Endothelial cell of umbilical vein (primary cell): Measurements from ENCODE around the gene TEX101. TPM values are rescaled to one million over a fixed set of nuclear protein-coding genes. Genes with fewer than 3 reads are reported as not detected.
"Not testable (repeated sequence)": the region's sequence is repeated elsewhere in the genome, so short reads cannot be mapped to it uniquely, and the experiment has no call there.

ENCODE experiments used
- BruUV-seq: library from RNA; stranded (reverse); fragments of 400-500 nt; replicated peaks from 2 replicates; lab custom pipeline; 2021; lab: Mats Ljungman, UMichigan
- CTCF ChIA-PET: fragments of 300-600, 350-600 bp; sonication (Branson Sonifier 250); formaldehyde crosslinking; loops from one replicate; lab custom pipeline; 2021; ENCODE audit warnings: antibody characterized with exemption, inconsistent platforms; lab: Charles Lee
- POLR2A ChIA-PET: fragments of 300-600, 350-600 bp; sonication (Branson Sonifier 250); formaldehyde crosslinking; loops from one replicate; lab custom pipeline; 2021; ENCODE audit warnings: antibody characterized with exemption, inconsistent platforms; lab: Charles Lee
- DNase-seq: peaks from one replicate; pipeline ENCODE4 v3.0.0-alpha.2; 2011; ENCODE audit warnings: low read depth, low spot score
- FAIRE-seq: peaks from 2 replicates; lab custom pipeline; 2011; peaks lifted over from hg19 to GRCh38; lab: Jason Lieb, UNC
- H2AFZ ChIP-seq: 2 replicates; pipeline ENCODE4 v1.6.0; 2012; ENCODE audit warnings: low read depth, low read length, control low read depth, inconsistent platforms
- H3K27ac ChIP-seq: 2 replicates; pipeline ENCODE4 v1.5.1; 2011; ENCODE audit warnings: low read depth, mild to moderate bottlenecking, control low read depth, low read length, moderate library complexity; ENCODE audit not compliant: insufficient read depth
- H3K27me3 ChIP-seq, 2 experiments: 2 replicates each; pipeline versions ENCODE4 v1.6.0 to v1.6.1; 2011; ENCODE audit warnings: low read length in 2 of 2, mixed read lengths in 1 of 2; ENCODE audit not compliant: control insufficient read depth in 2 of 2, insufficient read depth in 2 of 2
- H3K36me3 ChIP-seq, 2 experiments: 2 replicates in 1 of 2; 3 replicates in 1 of 2; pipeline ENCODE4 v1.5.1; 2011; ENCODE audit warnings: low read length in 2 of 2, mild to moderate bottlenecking in 1 of 2, moderate library complexity in 1 of 2; ENCODE audit not compliant: control insufficient read depth in 2 of 2, insufficient read depth in 2 of 2; ENCODE audit errors: extremely low read depth in 1 of 2
- H3K4me1 ChIP-seq: 3 replicates; pipeline ENCODE4 v1.5.1; 2011; ENCODE audit warnings: mild to moderate bottlenecking, low read length; ENCODE audit not compliant: control insufficient read depth, insufficient read depth; ENCODE audit errors: extremely low read depth
- H3K4me2 ChIP-seq: 2 replicates; pipeline ENCODE4 v1.6.1; 2011; ENCODE audit warnings: low read length, control low read depth, mixed read lengths; ENCODE audit not compliant: insufficient read depth
- H3K4me3 ChIP-seq, 3 experiments: fragments of 200-600 bp in 1 of 3; sonication (generic), shearing (Covaris generic) in 1 of 3; replicated peaks in 1 of 3; 2 replicates each; pipeline ENCODE4 v1.5.1; 2011 to 2016; ENCODE audit warnings: control low read depth in 3 of 3, low read length in 3 of 3, mild to moderate bottlenecking in 2 of 3, inconsistent platforms in 1 of 3, low read depth in 1 of 3, moderate library complexity in 1 of 3; ENCODE audit not compliant: insufficient read depth in 1 of 3
- H3K79me2 ChIP-seq: 2 replicates; pipeline ENCODE4 v1.6.0; 2012; ENCODE audit warnings: low read length, inconsistent platforms; ENCODE audit not compliant: control insufficient read depth, insufficient read depth
- H3K9ac ChIP-seq: replicated peaks from 2 replicates; pipeline ENCODE3; 2011; ENCODE audit warnings: low read length, control low read depth; ENCODE audit not compliant: insufficient read depth; ENCODE audit errors: extremely low read depth
- H3K9me1 ChIP-seq: replicated peaks from 3 replicates; pipeline ENCODE4 v1.6.0; 2011; ENCODE audit warnings: mild to moderate bottlenecking, low read length; ENCODE audit not compliant: control insufficient read depth, insufficient read depth; ENCODE audit errors: extremely low read depth
- H3K9me3 ChIP-seq: replicated peaks from 2 replicates; pipeline ENCODE4 v1.5.1; 2012; ENCODE audit warnings: low read length, inconsistent platforms; ENCODE audit not compliant: control insufficient read depth, insufficient read depth
- H4K20me1 ChIP-seq: replicated peaks from 2 replicates; pipeline ENCODE3; 2011; ENCODE audit warnings: mild to moderate bottlenecking, low read length; ENCODE audit not compliant: control insufficient read depth, insufficient read depth; ENCODE audit errors: extremely low read depth
- EZH2 ChIP-seq: IDR thresholded peaks from 2 replicates; pipeline ENCODE4 v1.6.1; 2012; ENCODE audit warnings: borderline replicate concordance, low read depth, mild to moderate bottlenecking, moderate library complexity, low read length, inconsistent platforms; ENCODE audit not compliant: severe bottlenecking
- FOS ChIP-seq: IDR thresholded peaks from 2 replicates; pipeline ENCODE4 v1.6.1; 2011; ENCODE audit warnings: mild to moderate bottlenecking, low read length, moderate library complexity, borderline replicate concordance; ENCODE audit not compliant: insufficient read depth
- GATA2 ChIP-seq: IDR thresholded peaks from 2 replicates; pipeline ENCODE4 v1.7.0; 2011; ENCODE audit warnings: low read depth, mild to moderate bottlenecking, moderate library complexity, mixed read lengths, low read length; ENCODE audit not compliant: insufficient read length, insufficient read depth
- JUN ChIP-seq: IDR thresholded peaks from 2 replicates; pipeline ENCODE4 v1.6.1; 2011; ENCODE audit warnings: borderline replicate concordance, low read depth; ENCODE audit not compliant: insufficient read length, insufficient read depth
- MYC ChIP-seq: IDR thresholded peaks from one replicate; pipeline ENCODE4 v1.6.1; 2011; ENCODE audit warnings: mild to moderate bottlenecking, low read depth, low read length
- POLR2A ChIP-seq: IDR thresholded peaks from 2 replicates; pipeline ENCODE4 v1.6.1; 2012; ENCODE audit warnings: low read depth, mild to moderate bottlenecking, control low read depth, low read length
- POLR2AphosphoS5 ChIP-seq: IDR thresholded peaks from 2 replicates; pipeline ENCODE4 v1.6.1; 2012; ENCODE audit warnings: low read depth, mild to moderate bottlenecking, control low read depth, low read length, moderate library complexity; ENCODE audit not compliant: insufficient read depth
- dilution Hi-C: fragments of 300-500 bp; cut with MboI; formaldehyde crosslinking; loops from one replicate; pipeline ENCODE4 v1.15.0; 2019; ENCODE audit warnings: low sequenced_read_pairs; ENCODE audit not compliant: extremely low pct_ligation_motif_present
- intact Hi-C: fragments of 100-400 bp; cut with micrococcal nuclease; formaldehyde crosslinking; loops from one replicate; pipeline ENCODE4 v1.10.0; 2022
- polyA plus RNA-seq, 4 experiments: library from polyadenylated mRNA; depleted of rRNA in 3 of 4; stranded (reverse) in 3 of 4; unstranded in 1 of 4; fragments of >200 nt; gene quantifications; 2 replicates each; pipeline versions ENCODE4 v1.2.1 to v1.2.3, GENCODE V29; 2011 to 2012; ENCODE audit warnings: missing spikeins in 1 of 4
- total RNA-seq: library from RNA; stranded (reverse); gene quantifications from 2 replicates; pipeline ENCODE4 v1.2.3, GENCODE V29; 2021

The TEX101 gene
- total and polyA plus RNA-seq, 2 donors (not counting 3 experiments of a cell fraction or from before 2014, with no cell fraction given): not detected

GRCh38 chr19:43441716-43442115 lies 27.0 kb downstream of the TEX101 start:
- dilution Hi-C loops (no loop called here), intact Hi-C loops (no loop called here)
- Histone ChIP-seq H3K27me3 (no peaks in the 10 kb centered on the region), H3K79me2 (no peaks in the 10 kb centered on the region), H3K9me3 (no peaks in the 10 kb centered on the region), H2AFZ (no peak overlapping the region), H3K27ac (no peak overlapping the region), H4K20me1 (no peaks in the 10 kb centered on the region), H3K9ac (no peak overlapping the region), H3K4me1 (no peaks in the 10 kb centered on the region), H3K9me1 (no peaks in the 10 kb centered on the region), H3K4me3 (no peak overlapping the region), H3K4me2 (no peak overlapping the region), H3K36me3 (no peaks in the 10 kb centered on the region)
- CTCF ChIA-PET: interaction anchor here (1.2 to 2.0 kb wide), 4 partner anchors 9 to 78 kb away, joined by 3 to 8 read pairs (median 5); no protein-coding TSS in a partner anchor
- DNase-seq (no peak), FAIRE-seq (no peak)
- no TSS peak for BruUV-seq
- no peak for TF ChIP-seq JUN
- TF ChIP-seq FOS: no peak
- no peak for TF ChIP-seq MYC
- TF ChIP-seq EZH2: no peak
- no peak for TF ChIP-seq GATA2
- TF ChIP-seq POLR2A: no peak
- no peak for TF ChIP-seq POLR2AphosphoS5
- POLR2A ChIA-PET: no interaction called here

- BruUV-seq, POLR2A ChIA-PET, intact Hi-C loops, H3K4me1 ChIP-seq, H3K9me1 ChIP-seq, H3K79me2 ChIP-seq, H4K20me1 ChIP-seq, H3K36me3 ChIP-seq, H3K4me2 ChIP-seq, FAIRE-seq, H2AFZ ChIP-seq, H3K9ac ChIP-seq, H3K9me3 ChIP-seq, dilution Hi-C loops, H3K27ac ChIP-seq, DNase-seq, H3K4me3 ChIP-seq, H3K27me3 ChIP-seq: not testable (repeated sequence)
- CTCF ChIA-PET: interaction anchor here (1.1 to 6.6 kb wide), 4 partner anchors 12 to 111 kb away, joined by 4 to 833 read pairs (median 28); partner anchors contain the start of gene PHLDB3
Observed at GRCh38 chr19:43444091-43444490, 29.4 kb downstream of the TEX101 start.
